Lower leg skin (tissue), 3 donors: Measurements from ENCODE around the gene CCDC33.

Experiments
- POLR2A ChIP-seq, 2 donors: fragments of 450-650 bp; IDR thresholded peaks; one replicate each; pipeline ENCODE4 v1.6.1; 2016 to 2017; ENCODE audit warnings: antibody characterized with exemption in 2 of 2, mild to moderate bottlenecking in 1 of 2, moderate library complexity in 1 of 2
- TF ChIP-seq, protein P1 (sequence below), 3 donors: fragments of 450-650 bp; IDR thresholded peaks; one replicate each; pipeline ENCODE4 v1.5.1; 2016; ENCODE audit warnings: antibody characterized with exemption in 3 of 3, mild to moderate bottlenecking in 3 of 3, moderate library complexity in 2 of 3

GRCh38 chr15:74193905-74194304, 42.2 kb upstream of the CCDC33 start:
- TF ChIP-seq, protein P1, sequence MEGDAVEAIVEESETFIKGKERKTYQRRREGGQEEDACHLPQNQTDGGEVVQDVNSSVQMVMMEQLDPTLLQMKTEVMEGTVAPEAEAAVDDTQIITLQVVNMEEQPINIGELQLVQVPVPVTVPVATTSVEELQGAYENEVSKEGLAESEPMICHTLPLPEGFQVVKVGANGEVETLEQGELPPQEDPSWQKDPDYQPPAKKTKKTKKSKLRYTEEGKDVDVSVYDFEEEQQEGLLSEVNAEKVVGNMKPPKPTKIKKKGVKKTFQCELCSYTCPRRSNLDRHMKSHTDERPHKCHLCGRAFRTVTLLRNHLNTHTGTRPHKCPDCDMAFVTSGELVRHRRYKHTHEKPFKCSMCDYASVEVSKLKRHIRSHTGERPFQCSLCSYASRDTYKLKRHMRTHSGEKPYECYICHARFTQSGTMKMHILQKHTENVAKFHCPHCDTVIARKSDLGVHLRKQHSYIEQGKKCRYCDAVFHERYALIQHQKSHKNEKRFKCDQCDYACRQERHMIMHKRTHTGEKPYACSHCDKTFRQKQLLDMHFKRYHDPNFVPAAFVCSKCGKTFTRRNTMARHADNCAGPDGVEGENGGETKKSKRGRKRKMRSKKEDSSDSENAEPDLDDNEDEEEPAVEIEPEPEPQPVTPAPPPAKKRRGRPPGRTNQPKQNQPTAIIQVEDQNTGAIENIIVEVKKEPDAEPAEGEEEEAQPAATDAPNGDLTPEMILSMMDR (IDR thresholded peaks at IDR 0.05) = no peak
- TF ChIP-seq POLR2A (IDR thresholded peaks at IDR 0.05) = no peak
